GM08714 (cell line): Measurements from ENCODE around the gene ANO4.
"Not testable (repeated sequence)": the region's sequence is repeated elsewhere in the genome, so short reads cannot be mapped to it uniquely, and the experiment has no call there.

Experiments used
- H3K4me3 ChIP-seq: fragments of 200-500 bp; sonication (Bioruptor generic); 2 replicates; pipeline ENCODE4 v1.5.1; 2014; ENCODE audit warnings: mild to moderate bottlenecking, low read length, inconsistent platforms
- ZNF274 ChIP-seq: IDR thresholded peaks from 2 replicates; pipeline ENCODE4 v1.6.1; 2012; ENCODE audit warnings: mild to moderate bottlenecking, low read depth, low read length

ANO4 gene

GRCh38 chr12:100963381-100963780, 168.8 kb downstream of the ANO4 start:
- TF ChIP-seq ZNF274: no peak
- no peak overlapping the region for H3K4me3 ChIP-seq

- H3K4me3 ChIP-seq: no peak overlapping the region
- TF ChIP-seq ZNF274: no peak
These were observed 169.5 kb downstream of the ANO4 start for GRCh38 chr12:100964028-100964427.

- no peak for TF ChIP-seq ZNF274
- H3K4me3 ChIP-seq: no peak overlapping the region
These were observed 172.6 kb downstream of the ANO4 start for GRCh38 chr12:100967189-100967588.

- no peak for TF ChIP-seq ZNF274
- H3K4me3 ChIP-seq: no peak overlapping the region
These were observed 176.3 kb downstream of the ANO4 start for GRCh38 chr12:100970894-100971293.

GRCh38 chr12:100972121-100972520, 177.5 kb downstream of the ANO4 start:
- H3K4me3 ChIP-seq: no peak overlapping the region
- no peak for TF ChIP-seq ZNF274

GRCh38 chr12:100974341-100974740, 179.8 kb downstream of the ANO4 start:
- H3K4me3 ChIP-seq: no peak overlapping the region
- TF ChIP-seq ZNF274: no peak

- TF ChIP-seq ZNF274: no peak
- H3K4me3 ChIP-seq: no peak overlapping the region
These were observed 180.2 kb downstream of the ANO4 start for GRCh38 chr12:100974747-100975146.

- TF ChIP-seq ZNF274: no peak
- no peak overlapping the region for H3K4me3 ChIP-seq
These were observed 182.2 kb downstream of the ANO4 start for GRCh38 chr12:100976735-100977134.

- TF ChIP-seq ZNF274: no peak
These were observed 186.3 kb downstream of the ANO4 start for GRCh38 chr12:100980856-100981255.

GRCh38 chr12:100982511-100983183, 188.1 kb downstream of the ANO4 start:
- no peak overlapping the region for H3K4me3 ChIP-seq
- TF ChIP-seq ZNF274: no peak

More at GRCh38 chr12:100980856-100981255, 186.3 kb downstream of the ANO4 start:
- no peak overlapping the region for H3K4me3 ChIP-seq

- TF ChIP-seq ZNF274: no peak
- H3K4me3 ChIP-seq: no peak overlapping the region
These were observed 190.2 kb downstream of the ANO4 start for GRCh38 chr12:100984796-100985195.

GRCh38 chr12:100986595-100987547, 192.3 kb downstream of the ANO4 start:
- H3K4me3 ChIP-seq: no peak overlapping the region
- no peak for TF ChIP-seq ZNF274

GRCh38 chr12:100987552-100988521, 193.3 kb downstream of the ANO4 start:
- TF ChIP-seq ZNF274: no peak
- H3K4me3 ChIP-seq: no peak overlapping the region; the same call in 1 of the 2 replicates

- H3K4me3 ChIP-seq: not testable (repeated sequence)
These were observed 194.9 kb downstream of the ANO4 start for GRCh38 chr12:100989509-100989908.

- no peak overlapping the region for H3K4me3 ChIP-seq
- no peak for TF ChIP-seq ZNF274
These were observed 196.5 kb downstream of the ANO4 start for GRCh38 chr12:100991102-100991501.
